Caki2 (cell line): ENCODE data around the gene MUS81. TPM values are rescaled to one million over a fixed set of nuclear protein-coding genes. Genes with fewer than 3 reads are reported as not detected.

Experiments
- DNase-seq: peaks from one replicate; pipeline ENCODE4 v3.0.0-alpha.2; 2015; ENCODE audit warnings: low read depth
- in situ Hi-C: cut with HindIII; loops from 2 replicates; pipeline ENCODE4 v1.10.0; 2016; ENCODE audit warnings: low sequenced_read_pairs, low pct_unique_long_range_greater_than_20kb, mixed read lengths
- total RNA-seq: library from RNA; depleted of rRNA; stranded (reverse); fragments of >200 nt; shearing (Covaris generic); gene quantifications from 2 replicates; pipeline ENCODE4 v1.2.3, GENCODE V29; 2014; ENCODE audit warnings: low replicate concordance

Gene MUS81
- total RNA-seq, 1 experiment from 2014 or later: 69.0 TPM

DNA sequence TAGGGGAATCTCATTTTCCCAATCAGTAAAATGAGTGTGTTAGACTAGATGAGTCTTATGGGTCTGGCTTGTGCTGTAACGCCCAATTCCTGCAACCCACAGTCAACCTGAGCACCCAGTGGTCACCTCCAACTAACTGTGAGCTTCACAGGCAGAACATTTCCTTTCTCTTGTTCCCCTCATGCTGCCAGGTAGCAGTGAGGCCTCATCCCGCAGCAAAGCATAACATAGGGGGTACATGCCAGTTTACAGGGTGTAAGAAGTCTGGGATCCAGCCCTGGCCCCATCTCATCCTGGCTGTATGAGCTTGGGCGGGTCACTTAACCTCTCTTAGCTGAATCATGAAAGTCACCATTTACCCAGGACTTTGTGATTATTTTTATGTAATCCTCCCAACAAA lies 8.7 kb downstream of the MUS81 start:
- no peak for DNase-seq
- in situ Hi-C loops: no loop called here

DNA sequence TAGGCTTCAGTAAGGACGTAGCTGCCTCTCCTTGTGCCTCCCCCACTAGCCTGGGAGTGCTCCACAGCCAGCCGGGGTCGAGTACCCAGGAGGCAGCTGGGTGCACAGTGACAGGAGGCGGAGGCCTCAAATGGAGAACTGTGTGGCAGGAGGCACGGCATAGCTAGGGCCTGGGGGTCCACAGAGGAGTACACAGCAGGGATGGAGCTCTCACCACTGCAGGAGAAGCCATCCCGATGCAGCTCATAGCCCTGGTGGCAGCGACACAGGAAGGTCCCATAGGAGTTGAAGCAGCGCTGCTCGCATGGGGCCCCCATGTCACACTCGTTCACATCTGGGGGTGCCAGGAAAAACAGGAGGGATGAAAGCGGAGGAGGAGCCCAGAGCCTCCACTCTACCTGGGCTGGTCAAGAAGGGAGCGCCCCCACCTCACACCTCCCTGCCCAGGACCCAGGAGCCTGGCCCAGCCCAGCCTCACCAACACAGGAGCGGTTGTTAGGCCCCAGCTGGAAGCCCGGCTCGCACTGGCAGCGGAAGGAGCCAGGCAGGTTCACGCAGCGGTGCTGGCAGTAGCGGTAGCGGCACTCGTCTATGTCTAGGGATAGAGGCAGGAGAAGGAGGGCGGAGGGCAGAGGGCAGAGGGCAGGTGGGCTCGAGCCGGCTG lies 9.5 kb downstream of the MUS81 start:
- in situ Hi-C loops: no loop called here
- DNase-seq: no peak

DNA sequence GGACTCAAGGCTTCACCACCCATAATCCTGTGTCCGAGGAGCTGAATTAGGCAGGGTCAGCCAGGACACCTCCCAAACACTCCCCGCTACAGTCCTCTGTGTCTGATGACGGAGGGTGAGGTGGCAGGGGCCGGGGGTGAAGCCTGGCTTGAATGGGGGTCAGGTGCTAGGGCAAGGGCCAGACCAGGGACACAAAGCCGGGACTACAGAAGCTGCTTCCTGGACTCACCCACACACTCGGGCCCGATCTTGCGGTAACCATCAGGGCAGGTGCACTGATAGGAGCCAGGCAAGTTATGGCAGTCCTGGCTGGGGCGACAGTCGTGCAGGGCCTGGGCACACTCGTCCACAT lies 10.1 kb downstream of the MUS81 start:
- in situ Hi-C loops: no loop called here
- no peak for DNase-seq

DNA sequence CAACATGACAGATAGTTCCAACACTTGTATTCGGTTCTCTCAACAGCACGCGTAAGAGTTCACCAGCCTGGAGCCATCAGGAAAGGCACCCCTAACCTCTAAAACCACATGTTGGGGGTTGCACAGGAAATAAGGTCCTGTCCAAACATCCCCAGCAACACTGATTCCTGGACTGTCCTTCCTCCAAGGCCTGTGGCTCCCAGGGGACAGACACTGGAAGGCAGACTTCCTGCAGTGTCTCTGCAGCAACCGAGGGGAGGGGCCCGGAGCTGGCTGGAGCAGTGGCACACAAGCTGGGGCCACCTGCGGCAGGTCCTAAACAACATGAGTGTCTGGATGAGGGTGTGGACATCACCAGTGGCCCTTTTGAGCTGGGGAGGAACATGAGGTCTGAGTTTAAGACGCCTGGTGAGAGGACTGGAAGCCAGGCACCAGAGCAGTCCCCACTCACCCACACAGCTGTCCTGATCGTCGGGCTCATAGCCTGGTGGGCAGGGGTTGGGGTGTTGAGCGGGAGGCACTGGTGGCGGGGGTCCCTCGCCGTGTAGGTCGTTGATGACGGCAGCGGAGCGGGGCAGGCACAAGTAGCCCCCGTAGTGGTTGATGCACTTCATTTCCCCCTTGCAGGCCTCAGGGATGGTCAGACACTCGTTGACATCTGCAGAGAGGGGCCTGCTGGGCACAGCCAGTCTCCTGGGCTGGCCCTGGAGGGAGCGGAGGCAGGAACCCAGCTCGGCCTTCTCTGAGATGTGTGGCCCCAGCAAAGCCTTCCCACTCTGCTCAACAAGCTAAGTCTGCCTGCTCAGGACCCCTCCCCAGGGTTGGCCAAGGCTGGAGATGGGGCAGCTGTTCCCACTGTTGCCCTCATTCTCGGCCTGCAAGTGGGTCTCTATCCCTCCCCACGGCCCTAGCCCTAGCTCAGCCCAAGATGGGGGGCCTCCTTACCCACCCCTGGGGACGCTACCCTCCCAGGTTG lies 10.8 kb downstream of the MUS81 start:
- DNase-seq: no peak
- in situ Hi-C loops: no loop called here

DNA sequence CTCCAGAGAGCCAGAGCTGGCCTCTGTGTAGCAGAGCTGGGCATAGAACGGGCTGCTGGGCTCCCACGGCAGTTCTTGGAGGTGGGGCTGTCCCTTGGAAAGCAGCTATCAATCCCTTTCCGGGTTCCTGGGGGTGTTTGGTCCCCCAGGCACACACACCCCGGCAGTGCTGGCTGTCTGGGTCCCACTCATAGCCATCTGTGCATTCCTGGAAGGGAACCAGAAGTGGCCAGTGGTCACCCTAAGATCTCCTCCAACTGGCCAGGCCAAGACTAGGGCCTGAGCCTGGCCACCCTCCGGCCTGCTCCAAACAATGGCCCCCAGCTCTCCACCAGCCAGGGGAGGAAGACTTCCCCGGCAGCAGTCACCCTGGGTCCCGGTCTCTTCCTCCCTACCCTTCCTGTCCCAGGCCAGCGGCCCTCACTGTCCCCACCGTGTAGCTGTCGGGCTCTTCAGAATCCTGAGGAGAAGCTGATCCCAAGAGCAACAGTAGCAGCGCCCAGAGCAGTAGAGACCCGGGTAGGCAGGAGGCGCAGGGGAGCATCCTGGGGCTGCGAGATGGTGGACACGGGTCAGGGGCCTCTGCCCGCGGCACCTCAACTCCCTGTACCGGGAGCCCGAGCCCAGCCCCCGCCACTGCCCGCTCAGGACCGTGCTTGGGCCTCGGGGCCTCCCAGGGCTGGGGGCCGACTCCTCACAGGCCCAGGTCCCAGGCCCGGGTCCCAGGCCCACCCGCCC lies 11.7 kb downstream of the MUS81 start:
- no peak for DNase-seq
- in situ Hi-C loops: no loop called here

DNA sequence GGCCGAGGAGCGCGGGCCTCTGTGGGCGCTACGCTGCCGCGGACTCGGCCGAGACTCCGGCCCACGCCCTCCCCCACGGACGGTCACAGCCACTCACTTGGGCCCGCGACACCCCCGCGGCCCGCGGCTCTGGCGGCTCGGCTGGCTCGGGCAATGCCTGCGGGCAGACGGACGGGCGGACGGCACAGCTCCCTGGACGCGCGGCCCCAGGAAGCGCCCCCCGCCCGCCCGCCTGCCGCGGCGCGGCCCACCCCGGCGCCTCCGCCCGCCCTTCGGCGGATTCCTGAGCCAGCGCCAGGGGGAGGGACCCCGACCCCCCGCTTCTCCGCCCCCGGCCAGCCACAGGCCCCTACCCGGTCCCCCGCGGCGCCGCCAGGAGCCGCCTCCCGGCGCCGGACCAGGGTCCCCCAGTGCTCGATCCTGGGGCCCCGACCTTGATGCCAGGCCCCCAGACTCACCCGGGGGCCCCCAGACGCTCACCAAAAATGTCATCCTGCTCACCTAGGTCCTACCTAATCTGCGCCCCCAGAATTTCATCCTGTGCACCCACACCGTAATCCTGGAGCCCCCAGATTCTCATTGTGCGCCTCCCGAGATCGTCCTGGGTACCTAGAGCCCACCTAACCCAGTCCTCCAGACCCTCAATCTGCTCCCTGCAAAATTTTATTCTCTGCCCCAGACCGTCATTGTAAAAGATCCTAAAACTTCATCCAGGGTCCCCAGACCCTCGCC lies 12.5 kb downstream of the MUS81 start, which contains the start of gene EFEMP2:
Gene EFEMP2, minus strand, starts transcription at position 215 of the 732 bp plus-strand sequence. CDS start 446 bp downstream, outside the sequence.
- DNase-seq: no peak
- in situ Hi-C loops: no loop called here

DNA sequence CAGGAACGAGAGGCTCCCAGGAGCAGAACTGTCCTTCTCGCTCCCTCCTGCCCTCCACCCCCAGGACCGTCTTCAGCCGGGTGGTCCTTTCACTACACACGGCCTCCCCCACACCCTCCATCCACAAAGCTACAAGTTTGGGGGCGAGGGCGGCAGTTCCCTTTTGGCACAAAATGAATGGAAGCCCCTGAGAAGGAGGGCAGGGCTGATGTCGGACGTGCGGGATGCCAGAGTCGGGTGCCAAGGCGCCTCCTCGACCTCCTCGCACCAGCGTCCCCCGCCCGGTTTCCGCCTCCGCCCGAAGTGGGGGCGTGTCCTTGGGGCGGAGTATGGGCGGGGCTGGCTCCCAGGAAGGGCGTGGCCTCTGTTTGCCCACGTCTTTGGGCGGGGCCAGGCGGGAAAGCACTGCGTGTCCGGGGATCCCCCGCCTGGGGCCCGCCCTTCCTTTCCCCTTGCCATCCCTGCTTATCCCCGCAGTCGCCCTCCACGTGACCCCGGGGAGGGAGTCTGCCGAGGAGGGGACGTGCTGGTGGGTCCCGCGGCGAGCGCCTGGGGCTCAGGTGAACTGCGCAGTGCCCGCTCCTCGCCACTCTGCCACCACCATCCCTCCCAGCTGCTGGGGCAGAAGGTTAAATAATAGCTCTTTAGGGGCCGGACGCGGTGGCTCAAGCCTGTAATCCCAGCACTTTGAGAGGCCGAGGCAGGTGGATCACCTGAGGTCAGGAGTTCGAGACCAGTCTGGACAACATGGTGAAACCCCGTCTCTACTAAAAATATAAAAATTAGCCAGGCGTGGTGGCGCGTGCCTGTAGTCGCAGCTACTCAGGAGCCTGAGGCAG lies 13.3 kb downstream of the MUS81 start:
- in situ Hi-C loops: no loop called here

DNA sequence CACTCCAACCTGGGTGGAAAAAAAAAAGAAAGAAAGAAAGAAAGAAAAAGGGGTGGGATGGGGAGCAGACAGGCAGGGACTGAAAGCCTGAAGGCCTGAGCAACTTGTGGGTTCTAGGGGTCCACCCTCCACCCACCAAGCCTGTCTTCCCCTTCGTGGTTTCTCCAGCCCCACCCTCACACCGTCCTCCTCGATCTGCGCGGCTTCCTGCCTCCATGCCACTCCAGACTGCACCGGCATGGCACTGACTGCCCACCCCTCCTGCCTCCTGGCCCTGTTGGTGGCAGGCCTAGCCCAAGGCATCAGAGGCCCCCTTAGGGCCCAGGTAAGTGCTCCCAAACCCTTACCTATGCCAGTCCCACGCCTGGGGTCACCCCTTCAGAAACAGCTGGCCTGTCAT lies 19.4 kb downstream of the MUS81 start, which contains the start of gene CTSW:
Gene CTSW, plus strand, starts transcription at position 221 of the 400 bp plus-strand sequence. Its CDS starts 18 bp downstream, at position 239.
- in situ Hi-C loops: no loop called here
- no peak for DNase-seq

More for the DNA sequence above, 13.3 kb downstream of the MUS81 start:
- peak; percentile 95 for DNase-seq

DNA sequence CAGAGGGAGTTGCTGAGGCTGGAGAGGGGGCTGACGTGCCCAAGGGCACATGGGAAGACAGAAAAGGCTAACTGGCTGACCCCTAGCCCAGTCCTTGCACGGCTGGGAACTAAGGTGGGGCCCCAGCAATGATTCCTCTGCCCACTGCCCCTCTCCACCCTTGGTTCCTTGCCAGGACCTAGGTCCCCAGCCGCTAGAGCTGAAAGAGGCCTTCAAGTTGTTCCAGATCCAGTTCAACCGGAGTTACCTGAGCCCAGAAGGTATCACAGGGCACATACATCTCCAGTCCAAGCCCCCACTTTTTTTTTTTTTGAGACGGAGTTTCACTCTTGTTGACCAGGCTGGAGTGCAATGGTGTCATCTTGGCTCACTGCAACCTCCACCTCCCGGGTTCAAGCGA lies 19.8 kb downstream of the MUS81 start:
- in situ Hi-C loops: no loop called here
- no peak for DNase-seq

DNA sequence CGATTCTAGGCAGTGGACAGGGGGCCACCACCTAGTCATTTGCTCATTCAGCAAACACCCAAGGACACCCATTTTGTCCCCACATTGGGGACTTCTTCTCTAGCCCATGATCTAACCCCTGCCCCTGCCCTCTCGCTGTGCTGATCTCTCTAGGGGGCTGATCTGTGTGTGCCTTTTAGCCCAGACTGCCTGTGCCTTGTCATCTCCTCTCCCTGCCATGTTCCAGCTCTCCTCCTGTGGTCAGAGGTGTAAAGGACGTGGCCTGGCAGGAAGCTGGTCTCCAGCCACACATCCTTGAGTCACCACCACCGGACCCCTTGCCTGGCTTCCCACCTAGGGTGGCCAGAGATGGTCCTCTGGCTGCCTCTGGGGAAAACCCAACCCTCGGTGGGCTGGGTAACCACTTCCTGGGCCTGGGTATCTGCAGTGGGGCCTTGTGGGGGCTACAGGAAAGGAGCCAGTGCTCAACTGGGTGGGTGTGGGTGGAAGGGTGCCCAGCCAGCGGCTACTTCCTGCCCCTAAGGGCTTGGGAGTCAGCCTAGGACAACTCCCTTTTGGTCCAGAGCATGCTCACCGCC lies 20.7 kb downstream of the MUS81 start:
- DNase-seq: no peak
- in situ Hi-C loops: no loop called here

DNA sequence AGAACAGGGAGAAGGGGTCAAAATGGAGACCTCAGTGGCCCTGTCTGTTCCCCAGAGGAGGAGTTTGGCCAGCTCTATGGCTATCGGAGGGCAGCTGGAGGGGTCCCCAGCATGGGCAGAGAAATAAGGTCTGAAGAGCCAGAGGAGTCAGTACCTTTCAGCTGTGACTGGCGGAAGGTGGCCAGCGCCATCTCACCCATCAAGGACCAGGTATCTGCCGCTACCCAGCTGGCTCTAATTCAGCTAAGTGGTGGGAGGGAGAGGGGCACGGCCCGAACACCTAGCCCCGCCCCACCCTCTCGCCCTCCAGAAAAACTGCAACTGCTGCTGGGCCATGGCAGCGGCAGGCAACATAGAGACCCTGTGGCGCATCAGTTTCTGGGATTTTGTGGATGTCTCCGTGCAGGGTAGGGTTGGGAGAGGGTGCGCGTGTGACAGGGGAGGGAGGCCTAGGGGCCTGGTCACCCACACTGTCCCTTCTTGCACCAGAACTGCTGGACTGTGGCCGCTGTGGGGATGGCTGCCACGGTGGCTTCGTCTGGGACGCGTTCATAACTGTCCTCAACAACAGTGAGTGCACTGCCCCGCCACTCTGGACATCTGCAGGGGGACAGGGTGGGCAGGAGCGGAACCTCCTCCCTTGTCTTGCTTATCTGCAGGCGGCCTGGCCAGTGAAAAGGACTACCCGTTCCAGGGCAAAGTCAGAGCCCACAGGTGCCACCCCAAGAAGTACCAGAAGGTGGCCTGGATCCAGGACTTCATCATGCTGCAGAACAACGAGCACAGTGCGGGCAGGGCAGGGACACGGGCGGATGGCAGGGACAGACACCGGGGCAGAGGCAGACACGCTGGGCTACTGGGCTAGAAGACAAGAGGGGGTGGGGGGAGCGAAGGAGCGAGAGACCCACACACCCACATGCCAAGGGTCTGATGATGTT lies 22.2 kb downstream of the MUS81 start:
- DNase-seq: no peak
- in situ Hi-C loops: no loop called here

DNA sequence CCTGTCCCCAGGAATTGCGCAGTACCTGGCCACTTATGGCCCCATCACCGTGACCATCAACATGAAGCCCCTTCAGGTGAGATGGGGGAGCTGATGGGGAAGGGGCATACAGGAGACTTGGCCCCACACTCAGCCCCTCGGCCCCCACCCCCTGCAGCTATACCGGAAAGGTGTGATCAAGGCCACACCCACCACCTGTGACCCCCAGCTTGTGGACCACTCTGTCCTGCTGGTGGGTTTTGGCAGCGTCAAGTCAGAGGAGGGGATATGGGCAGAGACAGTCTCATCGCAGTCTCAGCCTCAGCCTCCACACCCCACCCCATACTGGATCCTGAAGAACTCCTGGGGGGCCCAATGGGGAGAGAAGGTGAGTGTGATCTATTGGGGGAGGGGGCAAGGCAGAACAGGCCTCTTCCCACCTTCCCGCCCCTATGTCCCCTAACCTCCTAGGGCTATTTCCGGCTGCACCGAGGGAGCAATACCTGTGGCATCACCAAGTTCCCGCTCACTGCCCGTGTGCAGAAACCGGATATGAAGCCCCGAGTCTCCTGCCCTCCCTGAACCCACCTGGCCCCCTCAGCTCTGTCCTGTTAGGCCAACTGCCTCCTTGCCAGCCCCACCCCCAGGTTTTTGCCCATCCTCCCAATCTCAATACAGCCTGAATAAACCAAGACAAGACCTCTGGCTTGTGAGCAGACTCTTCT lies 23.0 kb downstream of the MUS81 start:
- DNase-seq: no peak
- in situ Hi-C loops: no loop called here

DNA sequence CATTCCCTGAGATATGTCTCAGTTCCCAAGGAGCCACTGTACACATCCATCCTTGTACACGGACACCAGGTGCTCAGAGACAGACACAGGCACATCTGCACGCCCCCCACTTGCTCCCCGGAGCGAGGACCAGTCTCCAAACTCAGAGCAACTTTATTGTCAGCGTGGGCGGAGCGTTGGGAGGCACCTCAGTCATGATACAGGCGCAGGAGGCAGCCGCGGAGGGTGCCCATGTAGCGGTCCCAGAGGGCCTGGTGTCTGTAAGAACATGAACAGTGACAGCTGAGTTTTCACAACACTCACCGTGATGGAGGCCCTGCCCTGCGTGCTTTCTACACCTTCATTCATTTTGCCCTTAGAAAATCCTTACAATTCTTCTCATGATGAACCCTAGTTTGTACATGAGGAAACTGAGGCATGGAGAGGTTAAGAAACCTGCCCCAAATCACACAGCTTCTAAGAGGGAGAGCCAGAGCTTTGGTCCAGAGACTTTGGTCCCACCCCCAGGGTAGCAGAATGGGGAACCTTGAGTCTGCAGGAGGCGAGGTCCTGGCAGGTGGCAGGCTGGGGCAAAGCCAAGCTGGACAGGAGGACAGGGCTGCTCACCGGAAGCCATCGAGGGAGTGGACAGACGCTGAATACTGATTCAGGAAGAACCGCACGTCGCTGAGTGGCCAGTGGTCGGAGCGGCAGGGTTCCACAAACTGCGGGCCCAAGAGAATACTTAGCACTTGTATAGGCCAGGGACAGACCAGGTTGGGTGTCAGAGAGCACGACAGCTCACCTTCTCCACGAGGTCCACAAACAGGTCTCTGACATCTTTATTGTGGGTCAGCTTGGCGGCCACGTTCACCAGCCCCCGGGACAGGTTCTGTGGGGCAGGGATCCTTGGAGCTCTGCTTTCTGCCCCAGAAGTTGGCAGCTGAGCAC lies 23.8 kb downstream of the MUS81 start:
- in situ Hi-C loops: no loop called here
- no peak for DNase-seq

DNA sequence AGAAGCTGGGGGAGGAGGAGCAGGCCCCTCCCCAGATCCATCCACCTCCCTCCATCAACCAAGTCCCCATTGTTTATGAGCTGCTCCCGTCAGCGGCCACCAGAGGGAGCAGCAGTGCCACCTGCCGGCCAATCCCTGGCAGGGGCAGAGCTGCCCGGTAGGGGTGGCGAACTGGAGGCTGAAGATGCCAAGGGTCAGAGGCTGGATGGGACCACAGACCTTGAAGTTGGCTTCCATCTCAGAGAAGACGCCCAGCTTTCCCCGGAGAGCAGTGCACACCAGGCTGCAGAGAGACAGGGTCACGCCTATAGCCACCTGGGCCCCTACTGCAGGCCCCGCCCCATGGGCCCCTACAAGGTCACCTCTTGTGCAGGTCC lies 24.5 kb downstream of the MUS81 start:
- in situ Hi-C loops: no loop called here

DNA sequence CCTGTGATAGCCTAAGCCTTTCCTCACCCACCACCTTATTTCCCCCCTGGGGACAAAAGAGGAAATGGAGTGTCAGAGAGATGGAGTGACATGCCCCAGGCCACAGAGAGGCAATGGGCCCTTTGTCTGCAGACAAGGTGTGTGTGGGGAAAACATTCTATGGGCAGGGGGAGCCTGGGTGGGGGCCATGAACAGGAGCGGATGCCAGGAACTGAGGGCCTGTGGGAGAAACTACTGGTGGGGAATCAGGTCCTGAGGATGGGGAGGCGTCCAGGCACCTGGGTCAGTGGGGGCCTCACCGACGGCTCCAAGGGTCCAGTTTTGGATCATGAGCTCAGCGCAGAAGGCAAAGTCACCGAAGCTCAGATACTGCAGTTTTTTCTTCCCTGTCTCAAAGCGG lies 25.0 kb downstream of the MUS81 start:
- no peak for DNase-seq
- in situ Hi-C loops: no loop called here

More for the DNA sequence above, 24.5 kb downstream of the MUS81 start:
- DNase-seq: peak; percentile 58
